Measurements from ENCODE around the gene STKLD1. TPM values are rescaled to one million over a fixed set of nuclear protein-coding genes. Genes with fewer than 3 reads are reported as not detected.

STKLD1 gene
- total and polyA plus RNA-seq, 7 experiments from 2014 or later = 0.78 to 1.8 (median 1.4) TPM; not detected in 1

DNA sequence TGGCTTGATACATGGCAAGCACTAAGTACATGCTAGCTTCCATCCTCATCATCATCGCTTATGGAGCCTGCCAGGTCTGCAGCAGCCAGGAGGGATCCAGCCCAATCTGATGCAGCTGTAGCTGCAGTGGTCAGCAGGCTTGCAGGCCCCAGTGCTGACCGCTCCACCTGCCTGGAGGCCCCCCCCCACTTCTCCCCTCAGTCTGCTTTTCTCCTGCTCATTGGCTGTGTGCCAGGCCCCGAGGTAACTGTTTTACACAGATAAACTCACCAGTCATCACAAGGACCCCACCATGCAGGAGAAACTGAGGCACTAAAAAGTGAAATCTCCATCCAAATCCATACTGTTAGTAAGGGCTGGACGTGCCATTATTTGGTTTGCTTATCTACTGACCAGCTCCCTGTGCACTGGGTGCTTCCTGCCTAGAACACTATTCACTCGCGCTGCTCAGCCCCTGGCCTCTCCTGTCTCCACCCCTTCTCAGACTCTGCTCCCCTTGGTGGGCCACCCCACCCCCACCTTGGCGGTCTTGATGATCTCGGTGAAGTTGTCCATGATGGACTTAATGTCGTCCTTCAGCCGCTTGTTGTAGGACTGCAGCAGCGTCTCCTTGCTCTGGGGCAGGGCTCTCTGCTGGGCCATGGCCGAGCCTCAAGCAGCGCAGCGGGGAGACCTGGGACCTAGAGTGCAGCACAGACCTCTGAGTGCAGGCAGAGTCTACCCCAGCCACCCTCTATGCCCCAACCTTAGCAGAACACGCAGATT is 30.0 kb upstream of the STKLD1 start:
- peak overlapping the region; percentile 66 for H3K4me3 ChIP-seq (ENCODE audit: low read length)

DNA sequence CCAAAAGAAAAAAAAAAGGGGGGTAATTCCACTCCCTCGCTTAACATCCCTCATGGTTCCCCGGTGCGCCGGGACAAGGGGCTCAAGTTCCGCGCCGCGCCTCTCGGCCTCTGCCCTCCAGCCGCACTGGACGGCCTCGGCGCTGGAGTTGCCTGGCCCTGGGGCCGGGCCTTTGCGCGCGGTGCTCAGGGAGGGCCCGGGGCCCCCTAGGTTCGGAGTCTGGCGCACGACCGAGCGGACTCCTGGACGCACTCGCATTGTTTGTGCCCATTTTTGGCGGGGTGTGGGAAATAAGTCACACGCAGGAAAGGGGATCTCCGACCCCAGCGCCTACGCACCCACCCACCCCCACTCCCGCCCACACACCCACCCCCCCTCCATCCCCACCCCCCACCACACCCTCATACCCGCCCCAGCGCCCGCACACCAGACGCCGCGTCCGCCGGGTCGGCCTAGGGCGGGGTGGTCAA is 28.6 kb upstream of the STKLD1 start:
- Mint-ChIP-seq H3K4me3 (peak overlapping the region; percentile 94 to 100 (median 98)), H3K36me3 (peaks cover 8 to 40% (median 38%) of the 10 kb centered on the region in 5 donors), H3K9me3 (peaks cover 0 to 2% (median 0%) of the 10 kb centered on the region in 11 donors), H3K4me1 (peaks cover 23 to 43% (median 37%) of the 10 kb centered on the region in 7 donors), H3K27ac (peak overlapping the region; percentile 87 to 99 (median 96)), H3K27me3 (peaks cover 0 to 2% (median 0%) of the 10 kb centered on the region in 5 donors)
- no peaks in the 10 kb centered on the region for H3K9me3 ChIP-seq (ENCODE audit: control insufficient read depth in 2 of 3, low read length in 3 of 3)
- ChIA-PET POLR2A (interaction anchor here (0.7 to 3.7 kb wide), 13 partner anchors 8 to 132 kb away, joined by 3 to 27 read pairs (median 4); partner anchors contain the start of genes STKLD1, SURF1 and SURF2), CTCF (interaction anchor here (0.6 to 1.0 kb wide), 2 partner anchors 9 to 317 kb away, joined by 3 to 4 read pairs; partner anchors contain the start of genes GTF3C5, SURF1 and SURF2)
- no peaks in the 10 kb centered on the region for H3K27me3 ChIP-seq (ENCODE audit: control insufficient read depth in 2 of 2, insufficient read depth in 2 of 2, low read length in 2 of 2)
- peak overlapping the region; percentile 98 for H3K27ac ChIP-seq (ENCODE audit: low read depth, low read length)
- peaks cover 17 to 80% (median 27%) of the 10 kb centered on the region in 3 experiments for H3K36me3 ChIP-seq (ENCODE audit: control insufficient read depth in 2 of 3, insufficient read depth in 3 of 3, low read length in 3 of 3)
- intact Hi-C loops (cut with micrococcal nuclease) = loop anchor here (5.0 to 10.0 kb wide), 4 partner anchors 70 to 817 kb away; partner anchors contain the start of genes BRD3 (in 1 of the 2), CACFD1 (in 1 of the 2), REXO4 (in 1 of the 2) and RNU6ATAC (in 1 of the 2)
- peak; percentile 63 for ATAC-seq
- H3K4me3 ChIP-seq (ENCODE audit: low read length) = peak overlapping the region; percentile 93
- peak in 6 of 9 donors; percentile 24 to 65 (median 41) for DNase-seq
- H3K4me1 ChIP-seq (ENCODE audit: control insufficient read depth in 2 of 2, insufficient read depth in 2 of 2, low read length in 2 of 2) = peaks cover 19 to 20% of the 10 kb centered on the region in 2 donors

More for the DNA sequence above, 30.0 kb upstream of the STKLD1 start:
- Histone ChIP-seq H3K27me3 (ENCODE audit: control insufficient read depth in 2 of 2, insufficient read depth in 2 of 2, low read length in 2 of 2) (no peaks in the 10 kb centered on the region), H3K9me3 (ENCODE audit: control insufficient read depth in 2 of 3, low read length in 3 of 3) (no peaks in the 10 kb centered on the region), H3K27ac (ENCODE audit: low read depth, low read length) (peak overlapping the region; percentile 98), H3K36me3 (ENCODE audit: control insufficient read depth in 2 of 3, insufficient read depth in 3 of 3, low read length in 3 of 3) (peaks cover 13 to 80% (median 19%) of the 10 kb centered on the region in 3 experiments), H3K4me1 (ENCODE audit: control insufficient read depth in 2 of 2, insufficient read depth in 2 of 2, low read length in 2 of 2) (peaks cover 19 to 20% of the 10 kb centered on the region in 2 donors)
- Mint-ChIP-seq H3K9me3 (peaks cover 0 to 2% (median 0%) of the 10 kb centered on the region in 11 donors), H3K4me3 (peak overlapping the region; percentile 84 to 100 (median 94)), H3K27me3 (peaks cover 0 to 2% (median 0%) of the 10 kb centered on the region in 5 donors), H3K27ac (peak overlapping the region in 8 of 9 donors; percentile 21 to 96 (median 64)), H3K4me1 (peaks cover 31 to 51% (median 40%) of the 10 kb centered on the region in 7 donors), H3K36me3 (peaks cover 8 to 30% (median 28%) of the 10 kb centered on the region in 5 donors)
- POLR2A ChIA-PET = interaction anchor here (0.6 to 3.7 kb wide), 4 partner anchors 10 to 995 kb away, joined by 3 to 27 read pairs (median 3); partner anchors contain the start of genes SURF1 and SURF2
- DNase-seq (no peak), ATAC-seq (no peak)
- CTCF ChIA-PET = interaction anchor here (1.1 kb wide), 1 partner anchor 26 kb away, joined by 3 read pairs; no protein-coding TSS in a partner anchor
- intact Hi-C loops (cut with micrococcal nuclease) = loop anchor here (5.0 to 10.0 kb wide), 4 partner anchors 71 to 819 kb away; partner anchors contain the start of genes BRD3 (in 1 of the 2), CACFD1 (in 1 of the 2), REXO4 (in 1 of the 2) and RNU6ATAC (in 1 of the 2)

DNA sequence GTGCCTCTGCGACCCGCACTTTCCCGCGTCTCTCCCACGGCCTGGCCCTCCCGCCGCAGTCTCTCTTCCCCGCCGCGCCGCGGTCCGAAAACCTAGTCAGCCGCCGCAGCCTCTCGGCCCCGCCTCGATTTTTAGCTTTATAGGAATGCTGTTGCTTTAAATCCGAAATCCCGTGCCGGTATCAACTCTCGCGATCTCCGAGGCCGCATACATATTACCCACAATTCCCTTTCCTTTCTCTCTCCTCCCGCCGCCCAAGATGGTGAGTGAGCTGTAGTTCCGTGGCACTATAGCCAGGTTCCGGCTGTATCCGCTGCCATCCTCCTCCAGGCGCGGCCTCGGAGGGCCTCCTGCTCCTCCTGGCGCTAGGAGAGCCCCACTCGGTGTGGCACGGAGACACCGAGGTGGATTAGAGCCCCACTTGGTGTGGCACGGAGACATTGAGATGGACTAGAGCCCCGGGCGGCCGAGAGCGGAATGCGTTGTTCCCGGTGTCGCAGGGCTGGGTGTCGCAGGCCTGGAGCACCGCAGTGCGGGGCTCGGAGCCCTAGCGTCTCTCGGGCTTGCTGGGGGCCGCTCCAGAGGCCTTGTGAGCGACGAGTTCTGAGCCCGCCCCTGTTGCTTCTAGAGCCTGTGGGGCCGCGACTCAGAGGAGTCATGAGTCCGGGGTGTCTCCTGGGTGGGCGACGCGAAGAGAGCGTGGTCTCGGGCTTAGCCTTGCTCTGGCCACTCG is 28.0 kb upstream of the STKLD1 start, which contains the start of the genes MED22 and RPL7A:
Gene MED22, minus strand, starts transcription at position 147 of the 733 bp plus-strand sequence. CDS start 1,469 bp downstream, outside the sequence.
Gene RPL7A, plus strand, starts transcription at position 234 of the 733 bp plus-strand sequence. Its CDS starts 26 bp downstream, at position 260.
- ATAC-seq = peak; percentile 95

DNA sequence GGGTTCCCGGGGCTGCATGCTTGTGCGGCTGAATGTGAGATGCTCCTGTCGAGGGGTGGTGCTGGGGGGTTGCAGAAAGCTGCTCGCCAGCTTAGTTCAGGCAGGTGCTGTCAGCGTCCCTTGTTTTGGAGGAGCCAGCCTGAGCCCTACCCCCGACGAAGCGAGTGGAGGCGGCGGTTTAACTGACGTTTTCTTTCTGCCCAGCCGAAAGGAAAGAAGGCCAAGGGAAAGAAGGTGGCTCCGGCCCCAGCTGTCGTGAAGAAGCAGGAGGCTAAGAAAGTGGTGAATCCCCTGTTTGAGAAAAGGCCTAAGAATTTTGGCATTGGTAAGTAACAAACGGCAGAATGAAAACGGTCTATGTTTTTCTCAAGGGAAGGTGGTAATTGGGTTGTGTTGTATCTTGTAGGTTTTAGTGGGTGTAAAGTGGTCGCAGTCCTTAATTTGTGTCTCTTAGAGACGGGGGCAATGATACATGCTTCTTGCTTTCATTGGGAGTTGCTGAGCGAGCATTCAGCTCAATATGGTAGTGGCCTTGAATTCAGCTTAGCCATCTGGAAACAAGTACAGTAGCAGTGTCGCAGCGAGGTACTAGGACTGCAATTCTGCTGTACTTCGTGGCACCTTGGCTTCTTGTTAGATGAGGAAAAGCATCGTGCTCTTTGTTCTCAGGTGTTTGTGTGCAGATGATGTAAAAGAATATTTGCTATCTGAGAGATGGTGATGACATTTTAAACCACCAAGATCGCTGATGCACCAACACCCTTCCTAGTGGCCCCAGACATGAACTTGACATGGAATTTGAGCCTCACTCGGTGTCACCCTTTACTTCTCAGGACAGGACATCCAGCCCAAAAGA is 27.2 kb upstream of the STKLD1 start:
- DNase-seq = peak in 1 of 9 donors; percentile 27

More for the DNA sequence above, 28.0 kb upstream of the STKLD1 start, which contains the start of the genes MED22 and RPL7A:
- peak within 1 kb of the TSS; percentile 87 to 99 (median 97) for H3K27ac Mint-ChIP-seq
- H3K27me3 Mint-ChIP-seq = peaks cover 0 to 2% (median 0%) of the 10 kb centered on the region in 5 donors
- peak within 1 kb of the TSS; percentile 93 for H3K4me3 ChIP-seq (ENCODE audit: low read length)
- peak; percentile 72 to 95 (median 92) for DNase-seq
- peaks cover 23 to 46% (median 39%) of the 10 kb centered on the region in 7 donors for H3K4me1 Mint-ChIP-seq
- H3K27ac ChIP-seq (ENCODE audit: low read depth, low read length) = peak within 1 kb of the TSS; percentile 98
- H3K9me3 ChIP-seq (ENCODE audit: control insufficient read depth in 2 of 3, low read length in 3 of 3) = no peaks in the 10 kb centered on the region
- H3K36me3 Mint-ChIP-seq = peaks cover 8 to 44% (median 39%) of the 10 kb centered on the region in 5 donors
- ChIA-PET CTCF (interaction anchor here (0.6 to 1.0 kb wide), 2 partner anchors 8 to 317 kb away, joined by 3 to 4 read pairs; partner anchors contain the start of genes GTF3C5, SURF1 and SURF2), POLR2A (interaction anchor here (0.7 to 3.7 kb wide), 12 partner anchors 8 to 132 kb away, joined by 3 to 27 read pairs (median 4); partner anchors contain the start of genes STKLD1, SURF1 and SURF2)
- intact Hi-C loops (cut with micrococcal nuclease) = loop anchor here (1.0 to 10.0 kb wide), 11 partner anchors 8 to 817 kb away; partner anchors contain the start of genes REXO4 (in 2 of the 2), STKLD1 (in 2 of the 2), SURF1 (in 2 of the 2) and SURF2 (in 2 of the 2)
- H3K4me1 ChIP-seq (ENCODE audit: control insufficient read depth in 2 of 2, insufficient read depth in 2 of 2, low read length in 2 of 2) = peaks cover 19 to 20% of the 10 kb centered on the region in 2 donors
- H3K9me3 Mint-ChIP-seq = peaks cover 0 to 2% (median 0%) of the 10 kb centered on the region in 11 donors
- H3K4me3 Mint-ChIP-seq = peak within 1 kb of the TSS; percentile 94 to 100 (median 98)
- H3K27me3 ChIP-seq (ENCODE audit: control insufficient read depth in 2 of 2, insufficient read depth in 2 of 2, low read length in 2 of 2) = no peaks in the 10 kb centered on the region
- H3K36me3 ChIP-seq (ENCODE audit: control insufficient read depth in 2 of 3, insufficient read depth in 3 of 3, low read length in 3 of 3) = peaks cover 17 to 80% (median 31%) of the 10 kb centered on the region in 3 experiments

More for the DNA sequence above, 27.2 kb upstream of the STKLD1 start:
- Mint-ChIP-seq H3K36me3 (peaks cover 8 to 46% (median 39%) of the 10 kb centered on the region in 5 donors), H3K4me3 (peak overlapping the region; percentile 94 to 100 (median 98)), H3K4me1 (peaks cover 24 to 49% (median 39%) of the 10 kb centered on the region in 7 donors), H3K9me3 (peaks cover 0 to 2% (median 0%) of the 10 kb centered on the region in 11 donors), H3K27ac (peak overlapping the region; percentile 87 to 99 (median 97)), H3K27me3 (peaks cover 0 to 2% (median 0%) of the 10 kb centered on the region in 5 donors)
- Histone ChIP-seq H3K4me1 (ENCODE audit: control insufficient read depth in 2 of 2, insufficient read depth in 2 of 2, low read length in 2 of 2) (peaks cover 19 to 21% of the 10 kb centered on the region in 2 donors), H3K27me3 (ENCODE audit: control insufficient read depth in 2 of 2, insufficient read depth in 2 of 2, low read length in 2 of 2) (no peaks in the 10 kb centered on the region), H3K36me3 (ENCODE audit: control insufficient read depth in 2 of 3, insufficient read depth in 3 of 3, low read length in 3 of 3) (peaks cover 20 to 80% (median 31%) of the 10 kb centered on the region in 3 experiments), H3K27ac (ENCODE audit: low read depth, low read length) (peak overlapping the region; percentile 98), H3K4me3 (ENCODE audit: low read length) (peak overlapping the region; percentile 93), H3K9me3 (ENCODE audit: control insufficient read depth in 2 of 3, low read length in 3 of 3) (no peaks in the 10 kb centered on the region)
- no peak for ATAC-seq
- POLR2A ChIA-PET = interaction anchor here (0.7 to 2.1 kb wide), 7 partner anchors 9 to 79 kb away, joined by 3 to 24 read pairs (median 5); no protein-coding TSS in a partner anchor
- CTCF ChIA-PET = no interaction called here
- intact Hi-C loops (cut with micrococcal nuclease) = loop anchor here (1.0 to 10.0 kb wide), 11 partner anchors 7 to 816 kb away; partner anchors contain the start of genes REXO4 (in 2 of the 2), STKLD1 (in 2 of the 2), SURF1 (in 2 of the 2) and SURF2 (in 2 of the 2)

Measured in naive thymus-derived CD4-positive, alpha-beta T cell (primary cell).